Panc1 (cell line): ENCODE results near the gene TMEM88. TPM values are rescaled to one million over a fixed set of nuclear protein-coding genes. Genes with fewer than 3 reads are reported as not detected.

Experiments
- ATAC-seq: fragments of 200-7000 bp; cut with Tn5 transposase; 2 replicates; pipeline ENCODE4 v1.9.1; 2020; ENCODE audit warnings: mild to moderate bottlenecking, moderate library complexity
- BruUV-seq: library from RNA; stranded (reverse); fragments of 400-500 nt; replicated peaks from 2 replicates; lab custom pipeline; 2021; lab: Mats Ljungman, UMichigan
- CTCF ChIA-PET: fragments of 300-600 bp; sonication (Branson Sonifier 250); formaldehyde crosslinking; loops from one replicate; lab custom pipeline; 2022; ENCODE audit warnings: antibody characterized with exemption; lab: Charles Lee
- POLR2A ChIA-PET: fragments of 300-600 bp; sonication (Branson Sonifier 250); formaldehyde crosslinking; loops from one replicate; lab custom pipeline; 2022; ENCODE audit warnings: antibody characterized with exemption; lab: Charles Lee
- DNase-seq: peaks from one replicate; pipeline ENCODE4 v3.0.0-alpha.2; 2010; ENCODE audit warnings: low read depth, low spot score
- H3K27ac ChIP-seq: 2 replicates; pipeline ENCODE4 v1.5.1; 2011; ENCODE audit warnings: mild to moderate bottlenecking, low read length, inconsistent platforms
- H3K27me3 ChIP-seq: fragments of 200-500 bp; sonication (Bioruptor generic); 2 replicates; pipeline ENCODE4 v1.6.0; 2014; ENCODE audit warnings: low read length, inconsistent platforms; ENCODE audit not compliant: control insufficient read depth, insufficient read depth
- H3K36me3 ChIP-seq: fragments of 200-500 bp; sonication (Bioruptor generic); 2 replicates; pipeline ENCODE4 v1.5.1; 2014; ENCODE audit warnings: inconsistent platforms, mild to moderate bottlenecking, low read length, moderate library complexity; ENCODE audit not compliant: control insufficient read depth, insufficient read depth
- H3K4me1 ChIP-seq: 2 replicates; pipeline ENCODE4 v1.5.1; 2011; ENCODE audit warnings: inconsistent platforms, mild to moderate bottlenecking, low read length, moderate library complexity; ENCODE audit not compliant: control insufficient read depth, insufficient read depth
- H3K4me3 ChIP-seq, 2 experiments: 2 replicates each; pipeline ENCODE4 v1.5.1; 2011 to 2012; ENCODE audit warnings: low read depth in 2 of 2, low read length in 2 of 2, mild to moderate bottlenecking in 2 of 2, inconsistent platforms in 1 of 2, moderate library complexity in 1 of 2
- H3K9me3 ChIP-seq: fragments of 200-500 bp; sonication (Bioruptor generic); 2 replicates; pipeline ENCODE4 v1.5.1; 2014; ENCODE audit warnings: low read depth, mild to moderate bottlenecking, inconsistent platforms, low read length, moderate library complexity; ENCODE audit not compliant: control insufficient read depth, insufficient read depth
- CTCF ChIP-seq: fragments of 450-650 bp; IDR thresholded peaks from 2 replicates; pipeline ENCODE4 v1.5.1; 2017; ENCODE audit warnings: mild to moderate bottlenecking
- POLR2AphosphoS5 ChIP-seq: IDR thresholded peaks from 2 replicates; pipeline ENCODE4 v1.6.1; 2012; ENCODE audit warnings: mild to moderate bottlenecking, low read depth, low read length, moderate library complexity
- REST ChIP-seq, 2 experiments: IDR thresholded peaks; 2 replicates each; pipeline ENCODE4 v1.6.1; 2011 to 2012; ENCODE audit warnings: low read depth in 2 of 2, control low read depth in 1 of 2, low read length in 1 of 2, mild to moderate bottlenecking in 1 of 2, moderate library complexity in 1 of 2; ENCODE audit not compliant: insufficient read depth in 1 of 2
- SIN3A ChIP-seq: IDR thresholded peaks from 2 replicates; pipeline ENCODE4 v1.6.1; 2012; ENCODE audit warnings: low read depth, mild to moderate bottlenecking, low read length, moderate library complexity, borderline replicate concordance; ENCODE audit not compliant: insufficient read depth
- TCF7L2 ChIP-seq: IDR thresholded peaks from 2 replicates; pipeline ENCODE4 v1.6.1; 2011; ENCODE audit warnings: mild to moderate bottlenecking, low read depth, low read length, inconsistent platforms
- in situ Hi-C: cut with HindIII; loops from 2 replicates; pipeline ENCODE4 v1.10.0; 2016; ENCODE audit warnings: low sequenced_read_pairs, low pct_unique_long_range_greater_than_20kb
- intact Hi-C: fragments of 100-400 bp; cut with micrococcal nuclease; formaldehyde crosslinking; loops from one replicate; pipeline ENCODE4 v1.10.0; 2022; ENCODE audit not compliant: unreplicated experiment
- total RNA-seq: library from RNA; stranded (reverse); gene quantifications from one replicate; pipeline ENCODE4 v1.2.1, GENCODE V29; 2021; ENCODE audit not compliant: unreplicated experiment

The TMEM88 gene
- total RNA-seq, 1 experiment from 2014 or later: 1.6 TPM

DNA sequence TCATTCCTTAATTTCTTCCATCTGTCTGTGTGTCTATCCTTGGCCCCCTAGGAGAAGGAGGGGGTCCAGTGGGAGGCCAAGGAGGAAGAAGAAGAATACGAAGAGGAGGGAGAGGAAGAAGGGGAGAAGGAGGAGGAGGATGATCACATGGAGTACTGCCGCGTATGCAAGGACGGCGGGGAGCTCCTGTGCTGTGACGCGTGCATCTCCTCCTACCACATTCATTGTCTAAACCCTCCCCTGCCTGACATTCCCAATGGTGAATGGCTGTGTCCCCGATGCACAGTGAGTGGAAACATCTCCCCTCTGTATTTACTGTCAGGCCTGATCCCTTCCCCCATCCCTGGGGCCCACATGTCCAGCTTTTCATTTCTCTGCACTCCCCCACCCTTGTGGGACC, 40.0 kb downstream of the TMEM88 start:
- Histone ChIP-seq H3K9me3 (no peaks in the 10 kb centered on the region), H3K4me3 (no peak overlapping the region), H3K36me3 (peaks cover 13% of the 10 kb centered on the region), H3K27me3 (no peaks in the 10 kb centered on the region), H3K27ac (no peak overlapping the region), H3K4me1 (peaks cover under 1% of the 10 kb centered on the region)
- ATAC-seq (no peak), DNase-seq (no peak)
- ChIA-PET POLR2A (no interaction called here), CTCF (no interaction called here)
- BruUV-seq: no TSS peak
- no peak for TF ChIP-seq CTCF
- TF ChIP-seq TCF7L2: no peak
- no peak for TF ChIP-seq SIN3A
- no peak for TF ChIP-seq POLR2AphosphoS5
- no peak for TF ChIP-seq REST (IDR thresholded peaks at IDR 0.05; ENCODE audit: insufficient read depth in 1 of 2, low read depth in 2 of 2, low read length in 1 of 2)
- intact Hi-C loops (no loop called here), in situ Hi-C loops (no loop called here)

GRCh38 chr17:7897090-7897489, 42.2 kb downstream of the TMEM88 start:
- H3K27me3 ChIP-seq: no peaks in the 10 kb centered on the region
- ChIA-PET CTCF (no interaction called here), POLR2A (no interaction called here)
- no peak overlapping the region for H3K4me3 ChIP-seq
- no peaks in the 10 kb centered on the region for H3K9me3 ChIP-seq
- in situ Hi-C loops: no loop called here
- intact Hi-C loops: loop anchor here (2.0 kb wide), 1 partner anchor 34 kb away; no protein-coding TSS in a partner anchor
- H3K4me1 ChIP-seq: no peaks in the 10 kb centered on the region
- DNase-seq: no peak
- peaks cover 13% of the 10 kb centered on the region; the same call in 1 of the 2 replicates for H3K36me3 ChIP-seq
- no peak for ATAC-seq
- no peak overlapping the region for H3K27ac ChIP-seq
- no TSS peak for BruUV-seq
- no peak for TF ChIP-seq SIN3A
- TF ChIP-seq CTCF: no peak
- TF ChIP-seq REST (IDR thresholded peaks at IDR 0.05; ENCODE audit: insufficient read depth in 1 of 2, low read depth in 2 of 2, low read length in 1 of 2): no peak
- TF ChIP-seq POLR2AphosphoS5: no peak
- no peak for TF ChIP-seq TCF7L2
